Measurements from ENCODE around the gene EFCAB11.

GRCh38 chr14:89906000-89906399 is 48.5 kb downstream of the EFCAB11 start:
- TF ChIP-seq CTCF (conservative IDR thresholded peaks at IDR 0.05 in 1 of 2, IDR thresholded peaks at IDR 0.05 in 1 of 2; ENCODE audit: low read depth in 1 of 2, low read length in 2 of 2) (no peak), EZH2 (IDR thresholded peaks at IDR 0.05; ENCODE audit: low read length, missing control alignments) (no peak)

Data from fibroblast of lung (primary cell).